ENCODE measurements around the gene CKAP2L.

Gene CKAP2L

GRCh38 chr2:112764071-112765044, at the start of gene CKAP2L:
TSS of gene CKAP2L (minus strand) at chr2:112764609. CDS start at chr2:112764598, 11 bp downstream.
- peak; percentile 96 for DNase-seq

GRCh38 chr2:112813280-112813966, 49.0 kb upstream of the CKAP2L start:
- no peak for DNase-seq

- no peak for DNase-seq
These were observed 48.2 kb upstream of the CKAP2L start for GRCh38 chr2:112812318-112813267.

- peak; percentile 27 to 45 for DNase-seq
These were observed 47.5 kb upstream of the CKAP2L start for GRCh38 chr2:112811841-112812306.

GRCh38 chr2:112811276-112811831, 46.9 kb upstream of the CKAP2L start:
- no peak for DNase-seq

GRCh38 chr2:112809112-112809511, 44.7 kb upstream of the CKAP2L start:
- no peak for DNase-seq

GRCh38 chr2:112807233-112807807, 42.9 kb upstream of the CKAP2L start:
- DNase-seq = no peak

GRCh38 chr2:112805542-112805941, 41.1 kb upstream of the CKAP2L start:
- DNase-seq = no peak

- no peak for DNase-seq
These were observed 39.5 kb upstream of the CKAP2L start for GRCh38 chr2:112803691-112804521.

GRCh38 chr2:112800881-112801583, 36.6 kb upstream of the CKAP2L start:
- no peak for DNase-seq

GRCh38 chr2:112798979-112799975, 34.9 kb upstream of the CKAP2L start:
- no peak for DNase-seq

GRCh38 chr2:112796486-112796885, 32.1 kb upstream of the CKAP2L start:
- DNase-seq = no peak

- DNase-seq = no peak
These were observed 31.4 kb upstream of the CKAP2L start for GRCh38 chr2:112795774-112796173.

- DNase-seq = no peak
These were observed 30.4 kb upstream of the CKAP2L start for GRCh38 chr2:112794841-112795240.

GRCh38 chr2:112794131-112794733, 29.8 kb upstream of the CKAP2L start:
- peak in 1 of 2 experiments; percentile 36 for DNase-seq

GRCh38 chr2:112793449-112793978, 29.1 kb upstream of the CKAP2L start:
- DNase-seq = no peak

GRCh38 chr2:112792419-112792818, 28.0 kb upstream of the CKAP2L start:
- DNase-seq = no peak

- DNase-seq = no peak
These were observed 27.4 kb upstream of the CKAP2L start for GRCh38 chr2:112791693-112792230.

Measured in activated CD4-positive, alpha-beta T cell treated with anti-CD3 and anti-CD28 coated beads, Interleukin-2, amount 50 U/mL, for 48 hours (primary cell).